Panc1 (cell line): Measurements from ENCODE around the gene CRHBP. TPM values are rescaled to one million over a fixed set of nuclear protein-coding genes. Genes with fewer than 3 reads are reported as not detected.

Experiments used
- ATAC-seq: fragments of 200-7000 bp; cut with Tn5 transposase; 2 replicates; pipeline ENCODE4 v1.9.1; 2020; ENCODE audit warnings: mild to moderate bottlenecking, moderate library complexity
- BruUV-seq: library from RNA; stranded (reverse); fragments of 400-500 nt; replicated peaks from 2 replicates; lab custom pipeline; 2021; lab: Mats Ljungman, UMichigan
- CTCF ChIA-PET: fragments of 300-600 bp; sonication (Branson Sonifier 250); formaldehyde crosslinking; loops from one replicate; lab custom pipeline; 2022; ENCODE audit warnings: antibody characterized with exemption; lab: Charles Lee
- POLR2A ChIA-PET: fragments of 300-600 bp; sonication (Branson Sonifier 250); formaldehyde crosslinking; loops from one replicate; lab custom pipeline; 2022; ENCODE audit warnings: antibody characterized with exemption; lab: Charles Lee
- DNase-seq: peaks from one replicate; pipeline ENCODE4 v3.0.0-alpha.2; 2010; ENCODE audit warnings: low read depth, low spot score
- H3K27ac ChIP-seq: 2 replicates; pipeline ENCODE4 v1.5.1; 2011; ENCODE audit warnings: mild to moderate bottlenecking, low read length, inconsistent platforms
- H3K27me3 ChIP-seq: fragments of 200-500 bp; sonication (Bioruptor generic); 2 replicates; pipeline ENCODE4 v1.6.0; 2014; ENCODE audit warnings: low read length, inconsistent platforms; ENCODE audit not compliant: control insufficient read depth, insufficient read depth
- H3K36me3 ChIP-seq: fragments of 200-500 bp; sonication (Bioruptor generic); 2 replicates; pipeline ENCODE4 v1.5.1; 2014; ENCODE audit warnings: inconsistent platforms, mild to moderate bottlenecking, low read length, moderate library complexity; ENCODE audit not compliant: control insufficient read depth, insufficient read depth
- H3K4me1 ChIP-seq: 2 replicates; pipeline ENCODE4 v1.5.1; 2011; ENCODE audit warnings: inconsistent platforms, mild to moderate bottlenecking, low read length, moderate library complexity; ENCODE audit not compliant: control insufficient read depth, insufficient read depth
- H3K4me3 ChIP-seq, 2 experiments: 2 replicates each; pipeline ENCODE4 v1.5.1; 2011 to 2012; ENCODE audit warnings: low read depth in 2 of 2, low read length in 2 of 2, mild to moderate bottlenecking in 2 of 2, inconsistent platforms in 1 of 2, moderate library complexity in 1 of 2
- H3K9me3 ChIP-seq: fragments of 200-500 bp; sonication (Bioruptor generic); 2 replicates; pipeline ENCODE4 v1.5.1; 2014; ENCODE audit warnings: low read depth, mild to moderate bottlenecking, inconsistent platforms, low read length, moderate library complexity; ENCODE audit not compliant: control insufficient read depth, insufficient read depth
- POLR2AphosphoS5 ChIP-seq: IDR thresholded peaks from 2 replicates; pipeline ENCODE4 v1.6.1; 2012; ENCODE audit warnings: mild to moderate bottlenecking, low read depth, low read length, moderate library complexity
- SIN3A ChIP-seq: IDR thresholded peaks from 2 replicates; pipeline ENCODE4 v1.6.1; 2012; ENCODE audit warnings: low read depth, mild to moderate bottlenecking, low read length, moderate library complexity, borderline replicate concordance; ENCODE audit not compliant: insufficient read depth
- TCF7L2 ChIP-seq: IDR thresholded peaks from 2 replicates; pipeline ENCODE4 v1.6.1; 2011; ENCODE audit warnings: mild to moderate bottlenecking, low read depth, low read length, inconsistent platforms
- in situ Hi-C: cut with HindIII; loops from 2 replicates; pipeline ENCODE4 v1.10.0; 2016; ENCODE audit warnings: low sequenced_read_pairs, low pct_unique_long_range_greater_than_20kb
- intact Hi-C: fragments of 100-400 bp; cut with micrococcal nuclease; formaldehyde crosslinking; loops from one replicate; pipeline ENCODE4 v1.10.0; 2022; ENCODE audit not compliant: unreplicated experiment
- total RNA-seq: library from RNA; stranded (reverse); gene quantifications from one replicate; pipeline ENCODE4 v1.2.1, GENCODE V29; 2021; ENCODE audit not compliant: unreplicated experiment
- TF ChIP-seq, protein P1 (sequence below), 2 experiments: IDR thresholded peaks; 2 replicates each; pipeline ENCODE4 v1.6.1; 2011 to 2012; ENCODE audit warnings: low read depth in 2 of 2, control low read depth in 1 of 2, low read length in 1 of 2, mild to moderate bottlenecking in 1 of 2, moderate library complexity in 1 of 2; ENCODE audit not compliant: insufficient read depth in 1 of 2
- TF ChIP-seq, protein P2 (sequence below): fragments of 450-650 bp; IDR thresholded peaks from 2 replicates; pipeline ENCODE4 v1.5.1; 2017; ENCODE audit warnings: mild to moderate bottlenecking

Gene CRHBP
- total RNA-seq, 1 experiment from 2014 or later = 0.10 TPM

DNA sequence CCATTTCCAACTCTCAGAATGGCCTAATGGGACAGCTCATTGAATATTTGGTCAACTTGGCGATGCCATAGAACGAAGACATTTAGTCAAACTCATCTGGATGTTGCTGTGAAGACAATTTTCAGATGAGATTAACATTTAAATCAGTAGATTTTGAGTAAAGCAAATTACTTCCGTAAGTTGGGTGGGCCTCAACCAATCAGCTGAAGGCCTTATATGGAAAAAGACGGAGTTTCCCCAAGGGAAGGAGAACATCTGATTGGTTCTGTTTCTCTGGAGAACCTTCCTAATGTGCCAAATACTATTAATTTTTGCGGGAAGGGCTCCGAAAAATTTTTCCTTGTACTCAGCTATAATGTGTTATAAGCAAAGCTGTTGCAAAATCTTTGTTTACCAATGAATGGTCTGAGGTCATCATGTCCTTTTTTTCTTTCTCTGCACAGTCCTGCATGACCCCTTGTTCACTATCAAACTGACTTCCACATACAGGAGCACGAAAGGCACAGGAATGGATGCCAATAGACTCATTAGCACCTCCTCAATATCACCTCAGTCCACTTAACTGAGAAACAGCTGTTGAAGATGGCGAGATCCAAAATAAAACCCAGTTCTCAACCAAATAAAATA lies 27.8 kb downstream of the CRHBP start:
- intact Hi-C loops (no loop called here), in situ Hi-C loops (no loop called here)
- Histone ChIP-seq H3K36me3 (no peaks in the 10 kb centered on the region), H3K4me1 (no peaks in the 10 kb centered on the region), H3K9me3 (no peaks in the 10 kb centered on the region), H3K27me3 (no peaks in the 10 kb centered on the region), H3K27ac (no peak overlapping the region), H3K4me3 (no peak overlapping the region)
- TF ChIP-seq, protein P1, sequence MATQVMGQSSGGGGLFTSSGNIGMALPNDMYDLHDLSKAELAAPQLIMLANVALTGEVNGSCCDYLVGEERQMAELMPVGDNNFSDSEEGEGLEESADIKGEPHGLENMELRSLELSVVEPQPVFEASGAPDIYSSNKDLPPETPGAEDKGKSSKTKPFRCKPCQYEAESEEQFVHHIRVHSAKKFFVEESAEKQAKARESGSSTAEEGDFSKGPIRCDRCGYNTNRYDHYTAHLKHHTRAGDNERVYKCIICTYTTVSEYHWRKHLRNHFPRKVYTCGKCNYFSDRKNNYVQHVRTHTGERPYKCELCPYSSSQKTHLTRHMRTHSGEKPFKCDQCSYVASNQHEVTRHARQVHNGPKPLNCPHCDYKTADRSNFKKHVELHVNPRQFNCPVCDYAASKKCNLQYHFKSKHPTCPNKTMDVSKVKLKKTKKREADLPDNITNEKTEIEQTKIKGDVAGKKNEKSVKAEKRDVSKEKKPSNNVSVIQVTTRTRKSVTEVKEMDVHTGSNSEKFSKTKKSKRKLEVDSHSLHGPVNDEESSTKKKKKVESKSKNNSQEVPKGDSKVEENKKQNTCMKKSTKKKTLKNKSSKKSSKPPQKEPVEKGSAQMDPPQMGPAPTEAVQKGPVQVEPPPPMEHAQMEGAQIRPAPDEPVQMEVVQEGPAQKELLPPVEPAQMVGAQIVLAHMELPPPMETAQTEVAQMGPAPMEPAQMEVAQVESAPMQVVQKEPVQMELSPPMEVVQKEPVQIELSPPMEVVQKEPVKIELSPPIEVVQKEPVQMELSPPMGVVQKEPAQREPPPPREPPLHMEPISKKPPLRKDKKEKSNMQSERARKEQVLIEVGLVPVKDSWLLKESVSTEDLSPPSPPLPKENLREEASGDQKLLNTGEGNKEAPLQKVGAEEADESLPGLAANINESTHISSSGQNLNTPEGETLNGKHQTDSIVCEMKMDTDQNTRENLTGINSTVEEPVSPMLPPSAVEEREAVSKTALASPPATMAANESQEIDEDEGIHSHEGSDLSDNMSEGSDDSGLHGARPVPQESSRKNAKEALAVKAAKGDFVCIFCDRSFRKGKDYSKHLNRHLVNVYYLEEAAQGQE (IDR thresholded peaks at IDR 0.05; ENCODE audit: insufficient read depth in 1 of 2, low read depth in 2 of 2, low read length in 1 of 2) = no peak
- no peak for TF ChIP-seq POLR2AphosphoS5
- TF ChIP-seq, protein P2, sequence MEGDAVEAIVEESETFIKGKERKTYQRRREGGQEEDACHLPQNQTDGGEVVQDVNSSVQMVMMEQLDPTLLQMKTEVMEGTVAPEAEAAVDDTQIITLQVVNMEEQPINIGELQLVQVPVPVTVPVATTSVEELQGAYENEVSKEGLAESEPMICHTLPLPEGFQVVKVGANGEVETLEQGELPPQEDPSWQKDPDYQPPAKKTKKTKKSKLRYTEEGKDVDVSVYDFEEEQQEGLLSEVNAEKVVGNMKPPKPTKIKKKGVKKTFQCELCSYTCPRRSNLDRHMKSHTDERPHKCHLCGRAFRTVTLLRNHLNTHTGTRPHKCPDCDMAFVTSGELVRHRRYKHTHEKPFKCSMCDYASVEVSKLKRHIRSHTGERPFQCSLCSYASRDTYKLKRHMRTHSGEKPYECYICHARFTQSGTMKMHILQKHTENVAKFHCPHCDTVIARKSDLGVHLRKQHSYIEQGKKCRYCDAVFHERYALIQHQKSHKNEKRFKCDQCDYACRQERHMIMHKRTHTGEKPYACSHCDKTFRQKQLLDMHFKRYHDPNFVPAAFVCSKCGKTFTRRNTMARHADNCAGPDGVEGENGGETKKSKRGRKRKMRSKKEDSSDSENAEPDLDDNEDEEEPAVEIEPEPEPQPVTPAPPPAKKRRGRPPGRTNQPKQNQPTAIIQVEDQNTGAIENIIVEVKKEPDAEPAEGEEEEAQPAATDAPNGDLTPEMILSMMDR = no peak
- no peak for TF ChIP-seq TCF7L2
- TF ChIP-seq SIN3A = no peak
- no peak for ATAC-seq
- BruUV-seq = no TSS peak
- ChIA-PET CTCF (interaction anchor here (0.6 kb wide), 1 partner anchor 165 kb away, joined by 3 read pairs; no protein-coding TSS in a partner anchor), POLR2A (no interaction called here)
- no peak for DNase-seq

DNA sequence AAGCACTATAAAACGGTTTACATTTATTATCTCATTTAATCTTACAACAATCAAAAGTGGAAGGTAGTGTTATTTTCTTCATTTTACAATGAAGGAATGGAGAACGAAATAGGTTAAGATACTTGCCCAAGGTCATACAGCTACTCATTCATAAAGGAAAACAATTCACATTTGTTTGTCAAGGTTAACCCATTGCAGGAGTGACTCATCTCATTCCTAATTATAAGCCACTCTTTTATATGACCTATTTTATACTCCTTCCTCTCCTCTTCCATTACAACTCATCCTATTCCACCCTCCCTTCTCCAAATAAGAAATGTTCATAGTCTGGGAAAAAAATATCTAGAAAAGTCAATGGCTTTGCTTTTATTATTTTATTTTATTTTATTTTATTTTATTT lies 29.6 kb downstream of the CRHBP start:
- Histone ChIP-seq H3K36me3 (no peaks in the 10 kb centered on the region), H3K9me3 (no peaks in the 10 kb centered on the region), H3K27ac (no peak overlapping the region), H3K4me1 (no peaks in the 10 kb centered on the region), H3K4me3 (no peak overlapping the region), H3K27me3 (no peaks in the 10 kb centered on the region)
- DNase-seq = no peak
- in situ Hi-C loops = no loop called here
- intact Hi-C loops = no loop called here
- POLR2A ChIA-PET = interaction anchor here (0.6 kb wide), 1 partner anchor 1379 kb away, joined by 3 read pairs; no protein-coding TSS in a partner anchor
- TF ChIP-seq POLR2AphosphoS5 (no peak), TCF7L2 (no peak)
- CTCF ChIA-PET = no interaction called here
- ATAC-seq = no peak
- no TSS peak for BruUV-seq

DNA sequence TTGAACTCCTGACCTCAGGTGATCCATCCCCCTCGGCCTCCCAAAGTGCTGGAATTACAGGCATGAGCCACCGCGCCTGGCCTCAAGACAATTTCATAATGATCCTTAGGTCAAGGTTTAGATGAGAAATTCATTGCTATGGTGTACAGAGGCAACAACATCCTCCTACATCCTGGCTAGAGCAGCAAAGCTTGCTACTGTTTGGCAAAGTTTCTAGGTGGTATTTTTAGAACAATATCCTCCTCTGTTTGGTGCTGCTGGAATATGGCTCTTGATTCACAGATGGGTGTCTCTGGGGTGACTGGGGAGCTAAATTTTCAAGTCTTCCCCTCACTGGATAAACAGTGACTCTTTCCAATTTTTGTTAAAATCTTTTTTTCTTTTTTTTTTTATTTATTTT lies 30.6 kb downstream of the CRHBP start:
- ATAC-seq = no peak
- no peaks in the 10 kb centered on the region for H3K4me1 ChIP-seq
- no TSS peak for BruUV-seq
- intact Hi-C loops = no loop called here
- H3K27me3 ChIP-seq = no peaks in the 10 kb centered on the region
- TF ChIP-seq TCF7L2 (no peak), SIN3A (no peak), POLR2AphosphoS5 (no peak)
- TF ChIP-seq, protein P2 = no peak
- TF ChIP-seq, protein P1 (IDR thresholded peaks at IDR 0.05; ENCODE audit: insufficient read depth in 1 of 2, low read depth in 2 of 2, low read length in 1 of 2) = no peak
- in situ Hi-C loops = no loop called here
- no peaks in the 10 kb centered on the region for H3K9me3 ChIP-seq
- ChIA-PET POLR2A (no interaction called here), CTCF (no interaction called here)
- H3K36me3 ChIP-seq = no peaks in the 10 kb centered on the region
- no peak for DNase-seq
- no peak overlapping the region for H3K4me3 ChIP-seq
- no peak overlapping the region for H3K27ac ChIP-seq
